Measurements from ENCODE around the gene LRCOL1. TPM values are rescaled to one million over a fixed set of nuclear protein-coding genes. Genes with fewer than 3 reads are reported as not detected.

Gene LRCOL1
- total and polyA plus RNA-seq, 2 of the 13 experiments (the other 11 are each of a cell fraction or from before 2014, with no cell fraction given) = not detected

- no peak for TF ChIP-seq MLX (CRISPR knock-in tag; IDR thresholded peaks at IDR 0.05)
- TF ChIP-seq ZNF746 (CRISPR knock-in tag; IDR thresholded peaks at IDR 0.05) = no peak
- TF ChIP-seq SKIL (CRISPR knock-in tag; IDR thresholded peaks at IDR 0.05; ENCODE audit: borderline replicate concordance) = no peak
- TF ChIP-seq JDP2 (CRISPR knock-in tag; IDR thresholded peaks at IDR 0.05; ENCODE audit: borderline replicate concordance) = no peak
- TF ChIP-seq PAWR (CRISPR knock-in tag; IDR thresholded peaks at IDR 0.05; ENCODE audit: borderline replicate concordance) = no peak
- TF ChIP-seq ZNF678 (CRISPR knock-in tag; IDR thresholded peaks at IDR 0.05) = no peak
- TF ChIP-seq HCFC1 (IDR thresholded peaks at IDR 0.05; ENCODE audit: low read depth, low read length) = no peak
- TF ChIP-seq ZFP37 (CRISPR knock-in tag; IDR thresholded peaks at IDR 0.05; ENCODE audit: borderline replicate concordance) = no peak
- no peak for TF ChIP-seq SP4 (CRISPR knock-in tag; IDR thresholded peaks at IDR 0.05)
- TF ChIP-seq TEAD2 (CRISPR knock-in tag; IDR thresholded peaks at IDR 0.05) = no peak
These were observed 21.3 kb upstream of the LRCOL1 start (continued) for GRCh38 chr12:132631666-132632065.

GRCh38 chr12:132630672-132631071 lies 20.3 kb upstream of the LRCOL1 start:
- ChIA-PET POLR2A (no interaction called here), CTCF (ENCODE audit: low intra/inter-chr PET ratio, low total read pairs) (no interaction called here)
- ATAC-seq = no peak
- BruUV-seq (replicated peaks) = no TSS peak
- H3K4me3 ChIP-seq (replicated peaks in 1 of 3; ENCODE audit: insufficient read depth in 1 of 3, low read depth in 2 of 3, low read length in 3 of 3) = no peak overlapping the region
- H3K79me2 ChIP-seq (ENCODE audit: insufficient read depth, low read length) = no peaks in the 10 kb centered on the region
- no peak overlapping the region for H3K9ac ChIP-seq (ENCODE audit: insufficient read depth, low read depth, low read length)
- no peak for DNase-seq (ENCODE audit: low spot score)
- H3K9me3 ChIP-seq (ENCODE audit: low read length) = no peaks in the 10 kb centered on the region
- H3K36me3 ChIP-seq (replicated peaks in 1 of 2; ENCODE audit: control insufficient read depth in 1 of 2, insufficient read depth in 2 of 2, low read length in 2 of 2) = peaks cover 26 to 71% of the 10 kb centered on the region in 2 experiments; a peak in 4 of 5 replicates
- in situ Hi-C loops (cut with HindIII; ENCODE audit: extremely low pct_ligation_motif_present, low pct_unique_long_range_greater_than_20kb) = no loop called here
- H3K27me3 ChIP-seq (ENCODE audit: control insufficient read depth in 1 of 2, insufficient read depth in 2 of 2, low read length in 2 of 2) = no peaks in the 10 kb centered on the region
- H4K20me1 ChIP-seq (ENCODE audit: insufficient read depth, low read length) = no peaks in the 10 kb centered on the region
- H3K4me1 ChIP-seq (ENCODE audit: insufficient read depth, low read length) = no peaks in the 10 kb centered on the region
- no peak for FAIRE-seq
- WGBS (ENCODE audit: low lambda C conversion rate) = 96% methylated on average over 6 of the region's 6 CpGs
- H2AFZ ChIP-seq (ENCODE audit: low read length) = no peak overlapping the region
- intact Hi-C loops (cut with micrococcal nuclease; ENCODE audit: unreplicated experiment) = no loop called here
- no peak overlapping the region for H3K27ac ChIP-seq (ENCODE audit: extremely low read length, insufficient read depth, low read length)
- H3K4me2 ChIP-seq (ENCODE audit: low read depth, low read length) = no peak overlapping the region
- no peak for TF ChIP-seq AKNA (CRISPR knock-in tag; IDR thresholded peaks at IDR 0.05; ENCODE audit: borderline replicate concordance)
- TF ChIP-seq GPBP1L1 (CRISPR knock-in tag; IDR thresholded peaks at IDR 0.05) = no peak
- TF ChIP-seq HBP1 (CRISPR knock-in tag; IDR thresholded peaks at IDR 0.05; ENCODE audit: low read depth) = no peak

Measured in HepG2 (cell line).